Kidney (tissue), 14 donors: ENCODE results near the gene RASL11B. TPM values are rescaled to one million over a fixed set of nuclear protein-coding genes. Genes with fewer than 3 reads are reported as not detected.

Source experiments
- DNase-seq, 5 donors: peaks; one replicate each; pipeline ENCODE4 v3.0.0-alpha.2; 2013 to 2020
- FAIRE-seq: peaks from 2 replicates; lab custom pipeline; 2012; peaks lifted over from hg19 to GRCh38; lab: Jason Lieb, UNC
- H3K27ac ChIP-seq, 2 donors: one replicate each; pipeline ENCODE4 v1.7.0; 2013; ENCODE audit warnings: low read depth in 2 of 2, low read length in 2 of 2, inconsistent platforms in 1 of 2
- H3K27me3 ChIP-seq: one replicate; pipeline ENCODE4 v1.7.1; 2013; ENCODE audit warnings: low read length, inconsistent platforms; ENCODE audit not compliant: control insufficient read depth, insufficient read depth
- H3K36me3 ChIP-seq, 3 donors: one replicate each; pipeline versions ENCODE4 v1.7.0 to v1.7.1; 2013; ENCODE audit warnings: low read length in 3 of 3, control low read depth in 1 of 3, inconsistent platforms in 1 of 3; ENCODE audit not compliant: insufficient read depth in 3 of 3, control insufficient read depth in 2 of 3
- H3K4me1 ChIP-seq, 3 donors: one replicate each; pipeline versions ENCODE4 v1.7.0 to v1.7.1; 2013; ENCODE audit warnings: low read length in 3 of 3, inconsistent platforms in 1 of 3, low read depth in 1 of 3; ENCODE audit not compliant: control insufficient read depth in 2 of 3, insufficient read depth in 2 of 3
- H3K4me3 ChIP-seq, 3 donors: one replicate each; pipeline versions ENCODE4 v1.7.0 to v1.8.1; 2013; ENCODE audit warnings: low read length in 3 of 3, control low read depth in 1 of 3, inconsistent platforms in 1 of 3
- H3K9ac ChIP-seq, 3 donors: one replicate each; pipeline versions ENCODE4 v1.7.0 to v1.7.1; 2013; ENCODE audit warnings: low read length in 3 of 3, control low read depth in 1 of 3, inconsistent platforms in 1 of 3
- H3K9me3 ChIP-seq, 3 donors: one replicate each; pipeline versions ENCODE4 v1.7.0 to v1.7.1; 2013; ENCODE audit warnings: low read length in 3 of 3, control low read depth in 1 of 3, inconsistent platforms in 1 of 3; ENCODE audit not compliant: control insufficient read depth in 2 of 3, insufficient read depth in 1 of 3
- CTCF ChIP-seq: IDR thresholded peaks from 3 replicates; pipeline ENCODE4 v1.5.1; 2012; ENCODE audit warnings: mild to moderate bottlenecking, moderate library complexity, borderline replicate concordance; ENCODE audit not compliant: insufficient read depth; ENCODE audit errors: extremely low read depth
- intact Hi-C: fragments of 100-400 bp; cut with DNase I; formaldehyde crosslinking; loops from one replicate; pipeline ENCODE4 v1.11.1; 2022
- polyA plus RNA-seq: library from polyadenylated mRNA; stranded (reverse); fragments of 350-450 nt; fragmentation: Illumina TruSeq; extraction: RNeasy Lipid Tissue Mini Kit (QIAGEN cat#74804); gene quantifications from one replicate; pipeline ENCODE4 v1.2.3, GENCODE V29; 2014; ENCODE audit warnings: low read depth, low replicate concordance; ENCODE audit not compliant: insufficient read depth
- total RNA-seq: library from RNA; stranded (reverse); fragmentation: NEBNext Ultra II Directional; extraction: Animal tissue kit (Norgen Biotek cat#: 25700); gene quantifications from one replicate; pipeline ENCODE4 v1.2.1, GENCODE V29; 2021
- donor health status: control.
- donor health status: control.
- donor health status: control.
- donor health status: control.
- donor health status: control.
- donor health status: DM: yes; HTN: yes; CAD: no.
- donor health status: Normal renal cell carcinoma (clear cell type).

The RASL11B gene
- total and polyA plus RNA-seq, 2 donors from 2014 or later = 4.3 to 45.9 TPM

DNA sequence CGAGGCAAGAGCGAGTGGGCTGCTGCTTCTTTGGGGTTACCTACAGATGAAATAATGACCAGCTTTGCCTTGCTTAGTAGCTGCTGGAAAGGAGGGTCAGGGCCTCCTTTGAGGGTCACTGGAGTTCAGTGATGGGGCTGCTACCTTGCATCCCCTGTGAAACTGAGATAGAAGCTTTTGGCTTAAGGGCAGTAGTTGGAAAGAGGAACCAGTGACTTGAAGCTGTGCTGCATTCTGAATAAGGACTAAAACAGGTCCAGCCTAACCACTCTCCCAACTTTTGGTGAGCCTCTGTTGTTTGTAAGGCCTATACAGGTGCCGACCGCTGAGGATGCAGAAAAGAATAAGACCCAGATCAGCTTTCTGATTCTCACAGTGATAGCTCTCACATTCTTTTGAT lies 41.2 kb downstream of the RASL11B start:
- H3K9ac ChIP-seq = no peak overlapping the region
- intact Hi-C loops = no loop called here
- H3K27ac ChIP-seq = no peak overlapping the region
- no peak overlapping the region for H3K4me3 ChIP-seq
- no peaks in the 10 kb centered on the region for H3K4me1 ChIP-seq
- H3K27me3 ChIP-seq = no peaks in the 10 kb centered on the region
- DNase-seq (no peak), FAIRE-seq (no peak)
- H3K9me3 ChIP-seq = no peaks in the 10 kb centered on the region
- no peak for TF ChIP-seq CTCF
- H3K36me3 ChIP-seq = no peaks in the 10 kb centered on the region

- Histone ChIP-seq H3K9me3 (no peaks in the 10 kb centered on the region), H3K4me1 (no peaks in the 10 kb centered on the region), H3K27ac (no peak overlapping the region), H3K27me3 (no peaks in the 10 kb centered on the region), H3K9ac (no peak overlapping the region), H3K36me3 (no peaks in the 10 kb centered on the region), H3K4me3 (no peak overlapping the region)
- no peak for FAIRE-seq
- TF ChIP-seq CTCF = no peak
- DNase-seq = no peak
- intact Hi-C loops = no loop called here
Measured at GRCh38 chr4:52904421-52904820, 42.3 kb downstream of the RASL11B start.

DNA sequence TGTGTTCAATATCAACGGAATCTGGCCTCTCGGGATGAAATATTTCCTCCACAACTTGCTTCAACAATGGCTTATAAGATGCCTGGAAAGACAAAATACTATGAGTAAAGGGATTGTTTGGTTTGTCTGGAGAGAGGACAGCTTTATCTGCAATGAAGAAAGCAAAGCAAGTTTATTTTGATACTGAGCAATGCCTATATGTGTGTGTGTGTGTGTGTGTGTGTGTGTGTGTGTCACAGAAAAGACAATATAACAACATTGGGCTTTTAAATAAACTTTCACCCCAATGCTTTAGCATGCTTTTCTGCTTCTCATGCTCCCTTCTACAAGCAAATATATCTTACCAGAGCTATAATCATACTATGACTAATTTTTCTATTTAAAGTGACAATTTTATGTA lies 45.4 kb downstream of the RASL11B start:
- no peak overlapping the region for H3K27ac ChIP-seq
- no peaks in the 10 kb centered on the region for H3K36me3 ChIP-seq
- H3K27me3 ChIP-seq = no peaks in the 10 kb centered on the region
- intact Hi-C loops = no loop called here
- H3K4me1 ChIP-seq = no peaks in the 10 kb centered on the region
- TF ChIP-seq CTCF = no peak
- H3K9me3 ChIP-seq = no peaks in the 10 kb centered on the region
- H3K4me3 ChIP-seq = no peak overlapping the region
- DNase-seq (no peak), FAIRE-seq (no peak)
- no peak overlapping the region for H3K9ac ChIP-seq

- no peak for DNase-seq
- no peak for TF ChIP-seq CTCF
- Histone ChIP-seq H3K27ac (no peak overlapping the region), H3K9me3 (no peaks in the 10 kb centered on the region), H3K9ac (no peak overlapping the region), H3K4me3 (no peak overlapping the region), H3K36me3 (no peaks in the 10 kb centered on the region), H3K27me3 (no peaks in the 10 kb centered on the region), H3K4me1 (peaks cover 0 to 7% (median 0%) of the 10 kb centered on the region in 3 donors)
- no peak for FAIRE-seq
- intact Hi-C loops = no loop called here
Measured at GRCh38 chr4:52910115-52910514, 48.0 kb downstream of the RASL11B start.
